GM11168 (cell line): Measurements from ENCODE around the gene TEKT5.

Source experiments
- in situ Hi-C: fragments of 300-500 bp; cut with MboI; formaldehyde crosslinking; loops from one replicate; pipeline ENCODE4 v1.12.0; 2022; ENCODE audit warnings: low sequenced_read_pairs; ENCODE audit not compliant: unreplicated experiment

Gene TEKT5

DNA sequence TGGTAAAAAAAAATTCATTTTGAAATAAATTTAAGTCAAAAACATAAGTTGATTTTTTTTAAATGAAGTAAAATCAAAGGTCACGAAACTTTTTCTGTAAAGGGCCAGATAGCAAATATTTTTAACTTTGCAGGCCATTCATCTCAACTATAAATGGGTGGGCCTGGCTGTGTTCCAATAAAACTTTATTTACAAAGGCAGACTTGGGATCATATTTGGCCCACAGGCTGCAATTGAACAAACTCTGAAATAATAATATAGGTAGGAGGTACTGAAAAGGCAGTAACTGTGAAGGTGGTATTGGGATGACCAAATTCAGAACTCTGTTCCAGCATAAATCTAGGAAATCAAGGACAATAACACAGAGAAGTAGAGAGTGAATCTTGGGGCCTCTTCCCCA lies 102.1 kb downstream of the TEKT5 start:
- in situ Hi-C loops: no loop called here

DNA sequence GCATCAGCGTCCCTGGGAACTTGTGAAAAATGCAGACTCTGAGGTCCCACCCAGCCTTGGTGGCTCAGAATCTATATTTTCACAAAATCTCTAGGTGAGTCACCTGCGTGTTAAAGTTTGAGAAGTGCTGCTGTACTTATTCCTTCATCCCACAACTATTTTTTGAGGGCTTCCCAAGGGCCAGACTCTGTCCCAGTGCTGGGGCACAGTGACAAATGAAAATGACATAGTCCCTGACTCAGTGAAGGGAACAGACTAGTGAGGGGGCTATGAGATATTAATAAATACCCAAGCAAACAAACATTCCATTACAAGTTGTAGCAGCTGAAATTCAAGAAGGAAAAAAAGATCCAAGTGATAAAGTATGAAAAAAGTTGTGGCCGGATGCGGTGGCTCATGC lies 104.4 kb downstream of the TEKT5 start:
- in situ Hi-C loops: no loop called here

DNA sequence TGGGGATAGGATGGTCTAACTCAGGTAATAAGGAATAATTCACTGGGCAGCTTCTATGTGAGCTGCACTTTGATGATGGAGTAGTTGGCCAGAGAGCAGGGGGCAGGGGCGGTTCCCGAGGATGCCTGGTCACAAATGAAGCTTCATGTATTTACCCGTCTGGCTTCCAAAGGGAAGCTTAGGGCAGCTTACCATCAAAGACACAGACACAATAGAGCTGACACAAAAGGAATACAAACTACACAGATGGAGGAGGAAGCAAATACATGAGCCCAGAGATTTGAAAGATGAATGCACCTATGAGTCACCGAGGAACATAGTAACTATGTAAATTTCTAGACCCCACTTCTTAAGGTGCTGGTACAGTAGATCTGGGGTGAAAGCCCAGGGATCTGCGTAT lies 105.6 kb downstream of the TEKT5 start:
- in situ Hi-C loops: no loop called here

DNA sequence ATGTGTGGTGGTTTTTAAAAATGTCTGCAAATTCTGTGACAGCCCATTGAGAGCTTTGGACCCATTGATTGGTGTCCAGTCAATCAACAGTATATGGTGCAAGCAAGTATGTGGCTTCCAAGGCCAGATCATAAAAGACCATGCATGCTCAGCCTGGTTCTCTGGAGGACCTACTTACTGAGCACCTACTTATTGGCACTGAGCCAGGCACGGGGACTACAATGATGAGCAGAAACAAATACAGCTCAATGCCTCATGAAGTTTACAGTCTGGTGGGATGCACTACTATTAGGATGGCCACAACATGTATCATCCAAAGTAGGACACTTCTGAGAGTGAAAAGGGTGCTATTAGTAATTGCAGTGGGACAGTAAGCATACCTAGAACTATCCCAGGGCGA lies 107.1 kb downstream of the TEKT5 start:
- in situ Hi-C loops: no loop called here

DNA sequence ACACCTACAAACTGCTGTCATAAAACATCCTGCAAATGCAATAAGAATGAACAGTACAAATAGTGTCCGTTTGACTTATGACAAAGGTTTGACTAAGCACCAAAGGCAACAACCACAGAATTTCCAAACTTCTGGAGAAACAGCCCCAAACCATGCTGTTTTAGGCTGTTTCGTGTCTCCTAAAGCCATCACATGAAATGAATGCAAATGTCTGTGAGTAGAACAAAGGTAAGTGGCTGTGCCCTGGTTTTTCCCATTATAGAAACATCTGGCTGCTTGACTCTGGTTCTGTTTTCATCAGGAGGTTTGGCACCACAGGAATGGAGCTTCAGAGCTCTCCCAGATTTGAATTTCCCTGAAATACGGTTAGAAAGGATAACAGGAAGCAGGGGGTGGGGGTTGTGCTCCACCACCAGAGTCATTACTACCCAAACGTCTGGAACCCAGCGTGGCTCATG lies 109.7 kb downstream of the TEKT5 start:
- in situ Hi-C loops: no loop called here

DNA sequence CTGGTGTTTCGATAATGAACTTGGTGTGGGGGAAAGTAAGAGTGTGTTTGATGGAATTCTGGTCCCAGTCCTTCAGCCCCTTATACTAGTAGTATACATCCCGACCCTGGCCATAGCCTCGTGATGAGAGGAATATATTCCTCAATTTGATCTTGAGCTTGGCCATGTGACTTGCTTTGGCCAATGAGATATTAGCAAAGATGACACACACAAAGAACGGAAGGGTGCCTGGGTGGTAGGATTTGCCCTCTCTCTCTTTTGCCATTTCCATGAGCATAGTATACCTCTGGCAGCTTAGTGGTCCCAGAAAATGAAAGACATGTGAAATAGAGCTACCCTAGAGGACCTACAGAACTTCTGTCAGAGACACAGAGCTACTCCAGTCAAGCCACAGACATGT lies 111.5 kb downstream of the TEKT5 start:
- in situ Hi-C loops: no loop called here

DNA sequence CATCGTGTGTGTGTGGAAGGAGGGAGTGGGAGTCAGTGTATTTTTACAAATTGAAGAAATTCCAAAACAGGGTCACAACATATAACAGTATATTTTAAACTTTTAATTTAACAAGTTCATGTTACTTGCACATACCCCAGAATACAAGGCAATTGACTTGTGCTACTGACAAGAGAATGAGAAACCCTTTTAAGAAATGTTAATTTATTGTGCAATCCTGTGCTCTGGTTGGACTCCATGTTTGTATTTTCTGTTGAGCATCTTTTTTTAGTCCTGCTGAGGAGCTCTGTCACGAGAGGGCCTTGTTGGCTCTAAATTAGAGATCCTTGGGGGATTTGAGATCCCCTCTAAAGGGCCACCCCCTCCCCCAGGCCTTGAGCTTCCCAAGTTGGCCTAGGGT lies 113.2 kb downstream of the TEKT5 start:
- in situ Hi-C loops: no loop called here

DNA sequence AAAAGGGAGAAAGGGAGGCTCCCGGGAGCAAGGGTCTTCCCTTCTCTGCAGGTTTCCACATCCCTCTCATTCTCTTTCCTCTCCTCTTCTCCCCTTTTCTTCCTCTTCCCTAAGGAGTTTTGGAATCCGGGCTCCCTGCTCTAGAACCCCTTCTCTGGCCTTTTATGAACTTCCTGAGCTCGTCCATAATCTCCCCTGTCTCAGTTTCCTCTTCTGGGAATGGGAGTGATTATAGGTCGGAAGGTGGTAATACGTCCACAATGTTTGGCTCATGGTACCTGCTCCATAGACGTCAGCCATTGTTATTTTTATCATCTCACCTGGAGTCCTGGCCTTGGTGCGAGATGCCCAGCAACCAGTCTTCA lies 113.9 kb downstream of the TEKT5 start:
- in situ Hi-C loops: no loop called here

DNA sequence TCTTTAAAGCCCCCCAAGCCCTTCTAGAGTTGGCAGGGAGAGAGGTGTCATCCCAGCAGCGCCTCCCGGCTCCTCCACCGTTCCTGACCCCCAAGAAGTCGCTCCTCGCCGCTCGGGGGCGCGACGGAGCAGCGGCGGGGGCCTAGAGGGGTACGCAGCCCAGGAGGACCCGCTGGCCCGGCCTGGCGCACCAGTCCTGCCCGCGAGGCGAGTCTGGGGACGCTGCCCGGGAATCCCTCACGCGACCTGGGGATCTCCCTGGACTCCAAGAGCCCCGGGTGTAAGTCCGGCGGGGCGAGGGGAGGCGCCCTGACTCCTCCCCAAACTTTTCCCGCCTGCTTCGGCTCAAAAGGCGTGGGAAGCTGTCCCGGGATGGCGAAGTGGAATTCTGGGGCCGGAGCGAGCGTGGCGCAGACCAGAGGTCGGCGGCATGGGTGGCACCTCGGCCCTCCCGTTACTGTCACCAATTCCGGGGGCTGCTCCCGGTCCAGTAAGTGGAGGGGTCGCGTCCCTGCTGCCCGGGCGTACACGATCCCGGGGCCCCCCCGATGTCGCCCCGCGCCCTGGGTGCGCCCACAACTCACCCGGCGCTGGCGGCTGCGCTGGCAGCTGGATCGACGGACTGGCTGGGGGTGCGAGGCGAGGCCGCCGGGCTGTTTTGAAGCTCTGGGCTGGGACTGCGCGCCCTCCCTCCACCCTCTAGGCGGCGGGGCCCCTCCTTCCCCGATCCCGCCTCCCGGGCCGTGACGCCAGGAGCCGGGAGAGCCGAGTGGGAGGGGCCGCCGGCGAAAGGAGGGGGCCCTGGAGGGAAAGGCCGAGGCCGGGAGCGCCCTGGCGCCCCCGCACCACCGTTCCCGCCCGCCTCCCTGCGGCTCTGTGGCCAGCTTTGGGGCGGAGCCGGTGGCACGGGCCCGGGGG lies 114.5 kb downstream of the TEKT5 start, which contains the start of gene EMP2:
EMP2 (minus strand) TSS at position 634 of the 918 bp plus-strand sequence. CDS start 32,981 bp downstream, outside the sequence.
- in situ Hi-C loops: no loop called here

DNA sequence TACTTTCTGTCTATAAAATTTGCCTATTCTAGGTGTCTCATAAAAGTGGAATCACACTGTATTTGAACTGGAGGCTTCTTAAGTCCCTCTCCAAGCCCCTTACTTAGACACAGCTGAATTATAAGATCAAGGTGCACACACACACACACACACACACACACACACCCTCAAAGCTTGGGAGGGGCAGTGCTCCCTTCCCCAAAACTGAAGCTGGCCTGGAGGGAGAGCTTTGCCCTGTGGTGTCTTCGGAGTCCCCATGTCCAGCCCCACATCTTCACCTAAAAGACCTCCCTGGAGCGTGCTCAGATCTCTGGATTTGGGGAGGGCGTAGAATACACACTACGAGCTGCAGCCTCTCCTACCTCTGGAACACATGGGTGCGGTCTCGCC lies 115.2 kb downstream of the TEKT5 start:
- in situ Hi-C loops: no loop called here

DNA sequence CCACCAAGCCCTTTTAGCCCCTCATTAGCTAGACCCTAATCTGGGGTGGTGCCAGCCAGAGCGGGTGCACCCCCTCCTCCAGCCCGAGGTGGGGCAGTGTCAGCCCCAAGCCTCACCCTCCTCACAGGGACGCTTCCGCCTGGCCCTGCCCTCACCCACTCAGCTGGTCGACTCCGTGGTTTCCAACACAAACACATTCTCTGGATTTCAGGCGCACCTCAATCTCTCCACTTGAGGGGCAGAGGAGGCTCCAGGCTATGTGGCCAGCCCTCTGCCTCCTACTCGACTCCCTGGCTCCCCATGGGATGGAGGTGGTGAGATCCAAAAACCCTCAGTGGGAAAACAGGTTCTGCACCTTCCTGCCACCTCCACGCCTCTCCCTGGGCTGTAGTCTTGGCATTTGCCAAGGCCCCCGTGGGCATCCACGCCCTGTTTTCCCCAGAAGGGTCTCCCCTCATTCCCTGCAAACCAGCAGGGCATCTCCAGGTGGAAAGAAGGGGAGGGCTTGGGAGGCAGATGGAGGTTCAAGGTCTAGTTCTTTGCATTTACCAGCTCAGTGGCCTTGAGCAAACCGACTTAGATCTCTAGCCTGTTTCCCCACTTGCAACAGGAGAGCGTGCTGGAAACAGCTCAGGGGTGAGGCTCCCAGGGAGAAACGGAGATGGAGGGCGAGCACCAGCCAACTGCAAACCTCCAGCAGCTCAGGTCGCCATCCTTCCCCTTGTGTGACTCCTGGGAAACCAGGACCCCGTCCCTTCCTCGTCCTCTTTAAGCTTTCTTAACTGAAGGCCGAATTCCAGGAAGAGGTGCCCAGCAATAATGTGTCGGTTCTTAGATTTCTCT lies 116.0 kb downstream of the TEKT5 start:
- in situ Hi-C loops: no loop called here
